Limb (tissue), 2 donors: ENCODE measurements around the gene IKZF1.

Experiments
- DNase-seq, 2 donors: peaks; one replicate each; pipeline ENCODE4 v3.0.0-alpha.2; 2016; ENCODE audit errors: extremely low spot score in 2 of 2

IKZF1 gene

DNA sequence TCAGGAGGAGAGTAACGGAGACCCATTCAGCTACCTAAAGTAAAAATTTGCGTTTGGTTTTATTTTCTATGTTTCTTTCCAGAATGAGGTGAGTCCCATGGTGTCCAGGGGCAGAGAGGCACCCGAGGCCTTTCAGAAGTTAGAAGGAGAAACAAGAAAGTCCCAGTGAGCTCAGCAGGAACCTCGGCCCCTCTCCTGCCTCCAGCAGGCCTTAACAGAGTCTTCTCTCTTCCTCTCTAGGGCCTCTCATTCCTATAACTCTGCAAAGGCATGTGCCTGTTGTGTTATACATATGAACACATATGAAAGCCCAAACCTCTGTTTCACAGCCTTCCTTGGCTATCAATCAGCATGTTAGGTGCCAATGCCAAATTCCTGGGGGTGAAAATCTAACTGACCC lies 20.8 kb upstream of the IKZF1 start:
- no peak for DNase-seq

- DNase-seq: no peak
Observed at GRCh38 chr7:50284296-50284695, 20.2 kb upstream of the IKZF1 start.

- no peak for DNase-seq
Observed at GRCh38 chr7:50285269-50285668, 19.2 kb upstream of the IKZF1 start.

- no peak for DNase-seq
Observed at GRCh38 chr7:50287129-50287528, 17.4 kb upstream of the IKZF1 start.

DNA sequence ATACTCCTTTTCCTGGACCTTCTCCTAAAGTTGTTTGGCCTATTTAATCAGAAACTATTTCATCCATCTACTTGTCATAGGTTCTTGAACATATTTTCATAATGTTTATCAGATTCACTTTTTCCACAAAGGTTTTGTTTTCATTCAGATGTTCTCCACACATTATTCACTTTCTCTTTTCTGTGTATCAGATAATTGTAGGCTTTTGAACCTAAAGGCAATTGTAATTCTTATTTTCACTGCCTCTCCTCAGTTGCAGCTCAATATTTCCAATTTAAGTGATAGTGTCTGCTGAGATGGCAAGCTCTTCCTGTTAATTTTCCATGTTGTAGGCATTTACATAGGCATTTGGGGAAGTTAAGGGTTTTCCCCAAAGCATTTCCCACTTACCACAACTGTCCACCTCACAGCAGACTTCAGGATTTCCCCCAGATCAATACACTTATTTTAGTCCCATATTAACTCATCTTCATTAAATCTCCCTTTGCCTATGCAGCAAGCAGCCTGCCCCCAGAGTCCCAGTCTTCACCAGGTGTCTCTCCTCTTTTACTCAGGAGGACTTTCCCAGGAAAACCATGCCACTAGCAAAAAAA lies 12.3 kb upstream of the IKZF1 start:
- no peak for DNase-seq

DNA sequence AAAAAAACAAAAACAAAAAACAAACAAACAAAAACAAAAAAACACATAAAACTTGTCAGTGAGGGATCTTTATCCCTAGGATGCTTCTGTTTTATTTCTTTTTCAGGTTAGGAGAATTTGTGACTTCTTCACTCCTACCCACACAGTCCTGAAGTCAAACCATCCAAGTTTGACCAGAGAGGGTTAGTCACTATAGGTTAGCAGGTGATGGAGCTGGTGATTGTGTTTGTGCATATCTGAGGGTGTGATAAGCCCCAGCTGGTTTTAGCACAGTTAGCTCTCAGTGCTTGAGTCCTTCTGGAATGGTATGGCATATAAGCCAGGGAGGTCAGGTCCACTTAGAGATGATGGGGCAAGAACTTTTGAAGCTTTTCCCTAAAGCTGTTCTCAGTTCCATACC lies 11.8 kb upstream of the IKZF1 start:
- no peak for DNase-seq

DNA sequence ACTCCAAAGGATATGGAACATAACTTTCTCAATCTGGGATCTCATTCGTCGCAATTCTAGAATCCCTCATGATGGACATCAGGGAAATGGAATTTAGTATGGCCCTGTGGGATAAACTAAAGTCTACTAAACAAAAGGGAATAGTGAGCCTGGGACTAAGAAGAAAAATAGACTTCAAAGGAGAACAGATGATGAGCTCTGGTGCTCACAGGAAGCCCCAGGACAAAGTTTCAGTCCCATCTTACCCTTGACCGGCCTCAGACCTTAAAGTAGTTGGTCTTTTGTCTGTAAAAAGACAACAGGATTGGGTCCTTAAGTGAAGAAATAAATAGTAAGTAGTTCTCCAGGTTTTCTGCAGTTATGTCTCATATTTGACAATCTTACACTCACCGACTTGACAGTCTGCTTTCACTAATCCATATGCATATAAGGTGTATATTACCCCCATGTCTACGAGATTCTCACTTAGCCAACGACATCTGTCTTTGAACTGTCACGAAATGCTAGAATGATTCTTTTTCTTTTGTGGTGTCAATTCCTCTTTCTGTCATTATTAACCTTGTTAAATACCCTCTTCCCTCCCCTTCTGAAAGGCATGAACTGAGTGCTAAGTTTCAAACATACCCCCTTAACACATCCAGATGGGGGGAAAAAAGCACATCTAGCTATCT lies 10.9 kb upstream of the IKZF1 start:
- DNase-seq: no peak

DNA sequence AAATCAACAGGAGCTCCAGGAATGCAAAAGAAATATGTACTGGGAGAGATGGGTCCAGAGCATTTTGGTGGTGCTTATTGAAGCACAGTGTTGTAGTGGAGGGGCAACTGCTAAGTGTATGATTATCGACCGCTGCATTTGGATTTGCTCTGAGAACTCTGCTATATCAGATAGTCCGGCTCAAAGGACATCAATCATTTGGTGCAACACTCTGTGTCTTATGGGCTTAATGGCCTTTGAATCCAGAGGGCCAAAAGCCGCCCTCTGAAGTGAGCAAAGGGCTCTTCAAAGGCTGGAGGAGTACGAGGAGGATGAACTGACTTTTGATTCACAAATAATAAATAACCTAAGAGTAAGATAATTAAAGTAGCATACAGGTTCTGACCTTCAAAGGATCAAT lies 9.4 kb upstream of the IKZF1 start:
- no peak for DNase-seq

DNA sequence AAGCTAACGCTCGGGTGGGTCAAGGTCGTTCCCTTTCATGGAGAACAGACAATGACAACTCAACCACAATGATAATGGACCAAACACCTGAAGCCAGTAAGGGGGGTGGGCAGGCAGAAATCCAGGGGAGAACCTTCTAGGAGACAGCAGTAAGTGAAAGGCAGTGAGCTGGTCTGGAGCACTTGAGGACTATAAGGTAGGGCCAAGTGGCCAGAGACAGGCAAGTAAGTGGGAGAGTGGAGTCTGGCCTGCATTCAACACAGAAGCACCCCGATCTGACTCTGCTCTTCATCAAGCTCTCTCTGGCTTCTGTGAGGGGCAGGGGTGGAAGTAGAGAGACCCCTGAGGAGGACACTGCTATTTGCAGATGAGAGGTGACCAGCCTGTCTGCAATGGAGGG lies 7.7 kb upstream of the IKZF1 start:
- DNase-seq: no peak

DNA sequence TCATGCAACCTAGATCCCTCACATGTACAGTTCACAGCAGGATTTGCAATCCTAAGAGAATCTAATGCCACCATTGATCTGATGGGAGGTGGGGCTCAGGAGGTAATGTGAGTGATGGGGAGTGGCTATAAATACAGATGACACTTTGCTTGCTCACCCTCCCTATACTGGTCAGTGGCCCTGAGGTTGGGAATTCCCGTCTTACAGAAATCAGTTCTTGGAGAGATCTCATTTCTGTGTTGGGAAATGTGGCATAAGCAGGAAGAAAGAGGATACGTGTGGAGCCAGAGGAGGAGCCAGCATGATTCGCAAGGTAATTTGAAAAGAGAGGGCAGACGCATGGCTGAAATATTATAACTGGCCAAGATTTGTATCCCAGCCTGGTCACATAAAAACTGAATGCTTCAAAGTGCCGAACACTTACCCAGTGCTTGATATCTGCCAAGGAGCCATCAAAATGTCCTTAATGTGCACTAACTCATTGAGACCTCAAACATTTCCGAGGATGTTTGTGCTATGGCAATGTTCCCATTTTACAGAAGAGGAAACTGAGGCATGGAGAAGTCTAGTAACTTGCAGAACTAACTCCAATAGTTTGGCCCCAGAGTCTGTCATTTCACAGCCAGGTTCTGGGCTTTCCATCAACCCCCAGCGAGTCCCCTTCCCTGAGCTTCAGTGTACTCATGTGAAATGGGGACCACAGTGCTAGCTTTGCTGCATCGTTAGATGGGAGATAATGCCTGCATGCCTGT lies 5.5 kb upstream of the IKZF1 start:
- DNase-seq: no peak

DNA sequence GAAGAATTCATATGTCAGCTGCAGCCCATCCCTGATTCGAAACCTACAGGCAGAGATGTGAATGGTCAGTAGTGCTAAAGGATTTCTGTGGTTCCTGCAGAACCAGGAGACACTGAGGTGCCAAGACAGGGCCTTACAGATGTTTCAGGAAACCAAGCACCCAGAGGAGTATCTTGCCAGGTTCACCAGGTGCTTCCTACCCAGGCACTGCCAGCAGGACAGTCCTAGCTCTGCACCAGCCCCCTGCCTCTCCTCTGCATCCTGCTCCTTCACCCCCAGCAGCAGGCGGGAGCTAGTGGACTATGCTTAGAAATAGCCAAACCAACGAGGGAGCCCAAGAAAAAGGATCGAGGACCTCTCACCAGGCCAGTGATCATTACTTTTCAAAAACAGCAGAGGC lies 4.2 kb upstream of the IKZF1 start:
- no peak for DNase-seq

DNA sequence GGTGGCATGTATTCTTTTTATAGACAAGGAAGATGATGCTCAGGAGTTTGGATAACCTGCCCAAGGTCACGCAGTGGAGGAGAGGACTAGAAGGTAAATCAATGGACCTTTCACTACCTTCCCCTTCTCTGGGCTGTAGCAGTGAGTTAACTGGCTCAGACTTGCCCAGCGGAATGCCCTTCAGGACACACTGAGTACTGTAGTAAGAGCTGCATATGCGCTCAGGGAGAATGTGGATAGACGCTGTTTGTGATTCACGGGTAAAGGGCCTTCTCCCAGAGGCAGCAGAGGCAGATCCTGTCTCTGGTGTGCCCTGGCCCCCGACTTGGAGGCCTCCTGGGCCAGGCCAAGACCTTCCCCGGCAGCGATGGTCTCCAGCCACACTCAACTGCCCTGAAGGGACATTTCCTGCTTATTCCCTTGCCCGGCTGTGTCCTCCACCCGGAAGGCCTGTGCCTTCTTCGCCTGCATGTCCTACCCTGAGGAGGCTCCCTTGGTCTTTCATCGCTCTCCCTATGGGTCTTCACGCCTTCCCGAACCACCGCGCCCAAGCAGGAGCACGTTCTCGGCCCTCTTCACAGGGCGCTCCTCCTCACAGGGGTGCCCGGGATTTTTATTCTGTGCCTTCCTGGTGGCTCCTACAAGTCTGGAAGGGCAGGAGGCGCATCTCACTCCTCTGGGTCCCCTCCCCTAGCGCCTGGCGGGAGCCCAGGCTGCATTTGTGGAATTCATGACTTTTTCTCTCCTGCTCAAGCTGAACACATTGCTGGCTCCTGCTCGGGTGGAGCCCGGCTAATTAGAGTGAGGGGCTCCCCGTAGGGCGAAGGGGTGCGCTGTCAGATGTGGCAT lies 1.8 kb upstream of the IKZF1 start:
- DNase-seq: no peak

DNA sequence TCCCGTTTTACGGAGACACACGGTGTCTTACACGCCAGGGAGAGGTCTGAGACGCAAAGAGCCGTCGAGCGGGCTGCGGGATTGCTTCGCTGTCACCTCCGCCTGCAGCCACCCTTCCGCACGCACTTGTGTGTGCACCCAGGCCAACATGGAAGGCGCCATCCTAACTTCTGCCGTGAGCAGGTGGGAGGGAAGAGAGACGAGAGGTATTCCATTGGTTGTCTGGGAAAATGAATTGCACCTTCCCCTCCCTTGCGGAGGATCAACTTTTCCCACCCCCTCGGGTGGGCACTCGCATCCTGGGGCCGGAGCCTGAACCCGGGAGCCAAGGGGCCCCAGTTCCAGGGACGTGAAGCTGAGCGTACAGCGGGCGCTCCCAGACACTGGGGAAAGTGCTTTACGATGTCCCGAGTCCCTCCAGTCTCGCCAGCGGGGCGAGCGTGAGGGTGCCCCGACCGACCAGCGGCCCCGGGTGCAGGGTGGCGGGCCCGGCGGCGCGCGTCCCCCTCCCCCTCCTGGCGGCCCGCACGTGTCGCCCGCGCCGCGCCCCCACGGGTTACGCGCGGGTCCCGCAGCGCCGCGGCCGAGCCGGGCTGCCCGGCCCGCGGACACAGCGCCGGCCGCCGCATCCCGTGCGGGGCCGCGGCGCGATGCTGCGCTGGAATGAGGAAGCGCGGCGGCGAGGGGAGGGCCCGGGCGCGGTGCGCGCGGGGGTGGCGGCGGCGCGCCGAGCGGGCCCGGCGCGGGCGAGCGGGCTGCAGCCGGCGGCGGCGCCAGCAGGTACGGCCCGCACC lies 984 bp upstream of the IKZF1 start:
- DNase-seq: peak in 1 of 2 donors; percentile 38

GRCh38 chr7:50304911-50305582 lies 531 bp downstream of the IKZF1 start:
- no peak for DNase-seq

DNA sequence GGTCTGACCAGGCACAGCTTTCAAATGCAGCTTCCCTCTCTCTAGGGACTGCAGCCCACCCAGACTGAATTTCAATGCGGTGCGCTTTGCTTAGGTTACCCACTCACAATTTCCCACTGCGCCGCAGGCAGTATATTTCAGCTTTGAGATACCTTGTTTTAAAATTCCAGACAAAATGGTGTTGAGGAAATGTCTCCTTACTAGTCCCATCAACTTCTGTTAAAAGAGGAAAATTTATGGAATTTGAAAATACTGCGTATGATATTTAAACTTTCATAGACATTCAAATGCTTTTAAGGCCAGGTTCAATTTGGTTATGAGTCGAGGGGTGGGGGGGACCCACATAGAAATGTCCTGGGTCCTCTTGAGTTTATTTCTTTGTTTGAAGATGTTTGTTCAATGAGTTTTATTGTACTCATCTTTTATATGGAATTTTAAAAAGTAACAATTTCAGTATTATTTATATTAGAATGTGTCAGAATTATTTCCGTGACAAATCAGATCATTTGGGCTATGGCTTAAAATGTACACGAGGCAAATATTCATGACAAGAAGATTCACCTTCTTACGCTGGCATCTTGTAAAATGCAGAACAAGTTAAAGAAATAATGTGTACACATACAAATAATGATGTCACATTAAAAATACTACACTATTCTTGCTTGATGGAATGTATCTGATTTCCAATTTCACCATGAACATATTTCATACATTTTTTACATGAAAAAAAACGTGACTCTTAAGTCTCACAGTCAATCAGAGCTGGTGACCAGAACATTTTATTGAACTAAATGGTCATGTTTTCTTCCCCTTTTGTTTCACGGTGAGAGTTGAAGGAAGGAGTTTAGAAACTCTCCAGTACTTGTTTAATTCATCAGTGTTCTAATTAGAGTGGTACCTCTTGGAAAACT lies 1.3 kb downstream of the IKZF1 start:
- no peak for DNase-seq

DNA sequence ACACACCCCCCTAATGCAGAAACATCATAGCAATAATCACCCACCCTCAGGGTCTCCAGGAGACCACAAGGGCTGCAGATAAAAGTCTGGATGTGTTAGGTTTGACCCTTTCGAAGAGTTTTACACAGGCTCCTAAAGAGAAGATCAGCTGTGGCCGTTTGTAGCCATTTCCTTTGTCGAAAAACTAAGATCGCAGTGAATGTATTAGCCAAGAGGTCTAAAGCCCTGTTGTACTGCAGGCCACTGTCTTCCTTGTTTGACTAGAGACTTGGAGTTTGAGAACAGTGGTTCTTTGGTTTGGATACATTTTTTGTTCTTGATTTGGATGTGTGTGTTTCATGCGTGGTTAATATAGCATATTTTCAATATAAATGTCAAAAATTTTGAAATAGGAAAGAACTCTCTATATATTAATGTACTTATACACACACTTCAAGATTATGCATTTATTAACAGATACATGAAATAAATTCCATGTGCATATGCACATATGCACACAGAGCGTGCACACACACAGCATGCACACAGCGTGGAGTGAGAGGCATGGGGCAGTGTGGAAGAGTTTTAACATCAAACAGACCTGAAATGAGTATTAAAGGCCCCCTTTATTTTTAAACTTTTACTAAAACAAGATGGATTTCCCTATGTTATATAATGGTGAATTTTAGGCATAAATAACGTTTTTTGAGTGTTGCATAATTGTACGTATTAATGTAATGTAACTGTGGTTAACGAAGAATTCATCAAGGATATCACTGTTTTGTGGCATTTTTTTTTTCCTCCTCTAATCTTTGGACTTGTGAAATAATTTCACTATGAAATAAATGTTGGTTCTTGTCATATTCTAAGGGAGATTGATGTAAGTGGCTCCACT lies 2.2 kb downstream of the IKZF1 start:
- DNase-seq: no peak

- no peak for DNase-seq
Observed at GRCh38 chr7:50307368-50308032, 3.0 kb downstream of the IKZF1 start.

GRCh38 chr7:50308203-50308531 lies 3.7 kb downstream of the IKZF1 start:
- no peak for DNase-seq
